ENCODE measurements around the gene NEURL4.

DNA sequence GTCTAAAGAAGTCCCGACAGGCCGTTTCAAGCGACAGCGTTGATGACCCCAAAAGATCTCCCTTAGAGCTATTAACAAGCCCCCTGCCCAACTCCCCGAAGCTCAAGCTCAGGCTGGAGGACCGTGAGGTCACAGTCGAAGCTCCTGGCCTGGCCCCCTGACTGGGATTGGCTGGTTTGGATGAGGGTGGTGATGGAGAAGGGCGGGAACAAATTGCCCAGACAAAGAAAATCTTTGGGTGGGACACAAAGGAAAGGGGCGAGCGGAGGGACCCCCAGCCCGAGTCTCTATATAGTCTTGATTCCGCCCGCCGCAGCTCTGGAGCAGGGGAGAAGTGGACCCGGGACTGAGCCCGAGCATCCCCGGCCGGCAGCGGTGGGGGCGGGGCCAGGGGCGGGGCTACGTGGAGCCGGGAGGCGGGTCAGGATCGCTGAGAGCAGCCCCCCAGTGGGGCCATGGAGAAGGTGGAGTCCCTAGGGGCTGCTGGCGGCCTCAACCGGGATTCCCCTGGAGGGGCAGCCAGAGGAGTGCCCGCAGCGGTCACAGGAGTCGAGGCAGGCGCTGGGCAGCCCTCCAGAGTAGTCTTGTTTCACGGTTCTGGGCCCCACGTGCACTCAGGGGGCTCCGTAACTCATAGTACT, 982 bp upstream of the NEURL4 start:
- TF ChIP-seq, protein P1, sequence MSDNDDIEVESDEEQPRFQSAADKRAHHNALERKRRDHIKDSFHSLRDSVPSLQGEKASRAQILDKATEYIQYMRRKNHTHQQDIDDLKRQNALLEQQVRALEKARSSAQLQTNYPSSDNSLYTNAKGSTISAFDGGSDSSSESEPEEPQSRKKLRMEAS (IDR thresholded peaks at IDR 0.05; ENCODE audit: low read depth, low read length), result no peak
- no peak for TF ChIP-seq CTCF (IDR thresholded peaks at IDR 0.05; ENCODE audit: low read depth, low read length)
- TF ChIP-seq MYC (IDR thresholded peaks at IDR 0.05; ENCODE audit: low read depth, low read length), result no peak

Measured in NB4 (cell line).